ENCODE results near the gene CDH1.
"Not testable (repeated sequence)": the region's sequence is repeated elsewhere in the genome, so short reads cannot be mapped to it uniquely, and the experiment has no call there.

CDH1 gene

DNA sequence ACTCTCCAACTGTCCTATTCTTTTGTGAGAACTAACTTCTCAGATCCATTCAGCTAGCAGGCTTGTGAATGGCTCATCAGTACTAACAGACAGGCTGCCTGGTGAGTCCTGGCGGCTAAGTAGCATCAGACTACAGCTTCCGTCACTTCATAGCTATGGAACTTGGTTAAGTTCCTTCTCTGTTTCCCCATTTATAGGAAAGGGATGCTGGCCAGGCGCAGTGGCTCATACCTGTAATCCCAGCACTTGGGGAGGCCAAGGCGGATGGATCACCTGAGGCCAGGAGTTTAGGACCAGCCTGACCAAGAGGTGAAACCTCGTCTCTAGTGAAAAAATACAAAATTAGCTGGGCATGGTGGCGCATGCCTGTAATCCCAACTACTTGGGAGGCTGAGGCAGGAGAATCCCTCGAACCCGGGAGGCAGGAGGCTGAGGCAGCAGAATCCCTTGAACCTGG is 56.3 kb downstream of the CDH1 start:
- no peak for DNase-seq

DNA sequence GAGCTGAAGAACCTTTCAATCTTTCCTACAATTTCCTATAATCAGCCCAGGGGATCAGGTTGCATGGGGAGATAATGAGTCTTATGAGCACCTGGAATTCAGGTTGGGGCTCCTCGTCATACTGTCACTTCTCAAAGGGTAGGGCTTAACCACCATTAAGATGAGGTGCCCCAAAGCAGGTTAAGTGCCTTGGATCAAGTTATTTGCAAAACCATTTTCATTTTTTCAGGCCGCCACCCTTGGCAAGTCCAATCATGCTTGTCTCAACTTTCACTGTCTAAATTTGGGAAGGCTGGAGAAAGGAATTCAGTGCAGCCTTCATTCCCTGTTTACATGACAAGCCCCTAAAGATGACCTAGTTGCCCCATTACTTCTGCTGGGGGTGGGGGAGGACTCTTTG is 61.3 kb downstream of the CDH1 start:
- no peak for DNase-seq

DNA sequence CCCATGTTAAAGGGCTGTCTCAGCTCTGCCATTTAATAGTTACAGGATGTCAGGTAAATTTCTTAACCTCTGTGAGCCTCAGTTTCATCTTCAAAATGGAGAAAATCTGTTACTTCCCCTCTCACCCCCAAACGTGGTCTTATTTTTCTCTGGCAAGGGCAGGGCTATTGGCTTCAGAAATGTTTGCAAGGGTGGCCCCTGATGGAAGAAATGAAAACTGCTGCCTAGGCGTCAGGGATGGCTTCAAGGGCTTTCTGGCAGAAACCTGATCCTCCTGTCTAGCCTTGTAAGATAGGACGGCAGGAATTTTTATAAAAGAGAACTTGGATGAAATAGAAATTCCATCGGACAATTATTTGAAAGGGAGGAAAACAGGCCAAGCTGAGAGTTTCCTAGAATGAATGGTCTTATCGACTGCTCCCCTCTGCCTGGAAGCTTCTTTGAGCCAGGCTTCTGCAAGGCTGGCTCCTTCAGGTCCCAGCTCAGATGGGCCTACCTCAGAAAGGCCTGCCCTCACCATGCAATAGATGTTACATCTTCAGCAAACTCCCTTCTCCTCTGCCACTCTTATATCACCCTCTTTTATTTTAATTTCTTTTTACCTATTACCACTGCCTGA is 63.3 kb downstream of the CDH1 start:
- peak; percentile 61 for DNase-seq

DNA sequence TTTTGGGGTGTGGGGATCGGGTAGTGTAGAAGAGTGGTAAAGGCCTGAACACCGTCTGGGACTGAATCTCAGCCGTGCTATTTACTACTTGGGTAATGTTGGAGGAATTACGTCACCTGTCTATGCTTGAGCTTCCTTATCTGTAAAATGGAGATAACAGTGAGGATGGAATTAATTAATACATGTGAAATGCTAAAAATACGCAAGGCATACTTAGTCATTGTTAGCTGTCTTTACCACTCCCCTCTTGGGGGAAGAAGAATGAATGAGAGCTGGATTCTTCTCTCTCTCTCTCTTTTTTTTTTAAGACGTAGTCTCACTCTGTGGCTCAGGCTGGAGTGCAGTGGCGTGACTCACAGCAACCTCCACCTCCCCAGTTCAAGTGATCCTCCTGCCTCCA is 65.1 kb downstream of the CDH1 start:
- no peak for DNase-seq

DNA sequence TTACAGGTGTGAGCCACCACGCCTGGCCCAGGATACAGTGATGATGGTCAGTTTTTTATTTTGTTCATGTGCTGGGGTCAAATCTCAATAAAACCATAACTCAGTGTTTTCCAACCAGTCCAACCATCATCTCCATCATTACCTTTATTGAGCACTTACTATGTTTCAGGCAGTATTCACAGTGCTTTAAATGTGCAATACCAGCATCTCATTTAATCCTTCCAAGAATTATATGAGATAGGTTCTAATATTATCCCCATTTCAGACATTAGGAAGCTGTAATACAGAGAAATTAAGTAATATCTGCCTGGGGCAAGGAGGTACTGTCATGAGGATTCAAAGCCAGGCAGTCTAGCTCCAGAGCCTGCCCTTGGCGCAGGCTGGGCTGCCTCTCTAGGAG is 69.3 kb downstream of the CDH1 start:
- DNase-seq, result no peak

DNA sequence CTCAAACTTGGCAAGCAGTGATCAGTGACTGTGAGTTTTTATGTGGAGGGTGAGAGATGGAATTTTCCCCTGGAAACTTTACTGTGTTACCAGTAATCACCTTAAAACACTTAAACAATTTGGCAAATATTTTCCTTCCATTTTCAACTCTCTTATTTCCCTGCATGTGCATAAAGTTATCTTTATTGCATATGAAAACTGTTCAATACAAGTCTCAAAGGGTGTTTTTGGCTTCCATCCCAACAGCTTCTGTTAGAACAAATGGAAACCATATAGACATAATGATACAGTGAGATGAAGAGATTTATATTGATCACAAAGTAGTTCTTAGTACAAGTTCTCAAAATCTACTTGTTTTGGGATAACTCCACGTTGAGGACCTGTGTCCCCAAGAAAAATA is 69.9 kb downstream of the CDH1 start:
- no peak for DNase-seq

DNA sequence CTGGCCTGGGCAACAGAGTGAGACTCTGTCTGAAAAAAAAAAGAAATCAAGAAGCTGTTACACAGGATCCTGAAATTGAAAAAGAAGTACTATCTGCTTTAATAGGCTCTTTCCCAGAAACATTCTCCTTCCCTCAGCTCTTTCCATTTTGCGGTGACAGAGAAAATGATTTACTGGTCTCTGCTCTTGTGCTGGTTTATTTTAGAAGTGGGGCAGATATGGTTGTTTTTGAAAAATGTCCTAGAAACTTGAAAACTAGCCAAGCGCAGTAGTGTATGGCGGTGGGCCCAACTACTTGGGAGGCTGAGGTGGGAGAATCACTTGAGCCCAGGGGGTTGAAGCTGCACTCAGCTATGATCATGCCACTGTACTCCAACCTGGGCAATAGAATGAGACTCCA is 77.4 kb downstream of the CDH1 start:
- DNase-seq, result no peak

DNA sequence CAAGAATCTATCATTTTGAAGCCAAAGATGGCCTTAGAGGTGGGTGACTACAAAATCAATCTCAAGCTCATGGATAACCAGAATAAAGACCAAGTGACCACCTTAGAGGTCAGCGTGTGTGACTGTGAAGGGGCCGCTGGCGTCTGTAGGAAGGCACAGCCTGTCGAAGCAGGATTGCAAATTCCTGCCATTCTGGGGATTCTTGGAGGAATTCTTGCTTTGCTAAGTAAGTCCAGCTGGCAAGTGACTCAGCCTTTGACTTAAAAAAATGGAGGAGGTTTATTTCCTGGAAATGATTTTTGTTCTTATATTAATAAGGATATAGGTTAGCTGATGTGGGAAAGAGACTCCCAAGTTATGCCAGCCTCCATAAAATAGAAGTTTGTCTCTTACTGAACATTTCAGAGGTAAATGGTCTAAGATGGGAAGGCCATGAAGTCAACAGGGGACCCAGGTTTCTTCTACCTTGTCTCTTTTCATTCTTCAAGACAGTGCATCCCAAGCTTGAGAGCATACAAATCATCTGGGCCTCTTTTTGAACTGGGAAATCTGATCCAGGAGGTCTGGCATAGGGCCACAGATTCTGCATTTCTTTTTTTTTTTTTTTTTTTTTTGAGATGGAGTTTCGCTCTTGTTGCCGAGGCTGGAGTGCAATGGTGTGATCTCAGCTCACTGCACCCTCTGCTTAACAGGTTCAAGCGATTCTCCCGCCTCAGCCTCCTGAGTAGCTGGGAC is 86.5 kb downstream of the CDH1 start:
- DNase-seq, result peak; percentile 61

DNA sequence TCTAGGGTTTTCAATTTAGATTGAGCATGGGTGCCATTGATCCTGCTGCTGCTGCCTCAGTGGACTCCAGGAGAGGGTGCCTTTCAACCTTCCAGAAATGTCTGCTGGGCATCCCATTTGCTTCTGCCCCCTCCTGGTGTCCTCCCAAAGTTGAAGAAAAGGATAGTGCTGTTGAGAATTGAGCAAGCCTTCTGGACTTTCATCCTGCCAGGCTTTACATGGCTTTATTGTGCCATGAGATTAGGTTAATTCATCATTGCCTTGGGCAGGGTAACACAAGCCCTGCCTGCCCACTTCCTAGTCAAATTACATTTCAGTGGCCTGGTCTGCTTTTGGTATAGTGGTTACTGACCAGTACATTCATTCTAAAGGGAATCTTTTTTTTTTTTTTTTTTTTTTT is 88.3 kb downstream of the CDH1 start:
- no peak for DNase-seq

DNA sequence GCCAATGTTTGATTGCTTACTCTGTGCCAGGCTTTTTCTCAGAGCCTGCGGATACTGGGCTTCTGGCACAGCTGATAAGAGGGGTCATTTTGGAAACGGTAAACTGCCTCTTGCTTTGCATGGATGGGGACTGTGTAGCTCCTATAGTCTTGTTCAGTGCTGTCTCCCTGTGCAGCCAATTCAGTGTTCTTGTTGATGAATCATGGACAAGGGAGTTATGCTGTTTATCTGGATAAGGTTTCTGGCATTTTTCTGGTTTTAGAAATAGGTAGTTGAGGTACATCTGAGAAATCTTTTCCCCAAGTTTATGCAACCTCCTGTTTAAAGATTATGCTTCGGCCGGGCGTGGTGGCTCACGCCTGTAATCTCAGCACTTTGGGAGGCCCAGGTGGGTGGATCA is 89.6 kb downstream of the CDH1 start:
- no peak for DNase-seq

DNA sequence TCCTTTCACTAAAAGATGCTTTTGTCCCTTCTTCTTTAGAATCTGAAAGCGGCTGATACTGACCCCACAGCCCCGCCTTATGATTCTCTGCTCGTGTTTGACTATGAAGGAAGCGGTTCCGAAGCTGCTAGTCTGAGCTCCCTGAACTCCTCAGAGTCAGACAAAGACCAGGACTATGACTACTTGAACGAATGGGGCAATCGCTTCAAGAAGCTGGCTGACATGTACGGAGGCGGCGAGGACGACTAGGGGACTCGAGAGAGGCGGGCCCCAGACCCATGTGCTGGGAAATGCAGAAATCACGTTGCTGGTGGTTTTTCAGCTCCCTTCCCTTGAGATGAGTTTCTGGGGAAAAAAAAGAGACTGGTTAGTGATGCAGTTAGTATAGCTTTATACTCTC is 96.2 kb downstream of the CDH1 start:
- no peak for DNase-seq

DNA sequence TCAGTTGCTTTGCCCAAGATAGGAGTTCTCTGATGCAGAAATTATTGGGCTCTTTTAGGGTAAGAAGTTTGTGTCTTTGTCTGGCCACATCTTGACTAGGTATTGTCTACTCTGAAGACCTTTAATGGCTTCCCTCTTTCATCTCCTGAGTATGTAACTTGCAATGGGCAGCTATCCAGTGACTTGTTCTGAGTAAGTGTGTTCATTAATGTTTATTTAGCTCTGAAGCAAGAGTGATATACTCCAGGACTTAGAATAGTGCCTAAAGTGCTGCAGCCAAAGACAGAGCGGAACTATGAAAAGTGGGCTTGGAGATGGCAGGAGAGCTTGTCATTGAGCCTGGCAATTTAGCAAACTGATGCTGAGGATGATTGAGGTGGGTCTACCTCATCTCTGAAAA is 97.5 kb downstream of the CDH1 start:
- no peak for DNase-seq

DNA sequence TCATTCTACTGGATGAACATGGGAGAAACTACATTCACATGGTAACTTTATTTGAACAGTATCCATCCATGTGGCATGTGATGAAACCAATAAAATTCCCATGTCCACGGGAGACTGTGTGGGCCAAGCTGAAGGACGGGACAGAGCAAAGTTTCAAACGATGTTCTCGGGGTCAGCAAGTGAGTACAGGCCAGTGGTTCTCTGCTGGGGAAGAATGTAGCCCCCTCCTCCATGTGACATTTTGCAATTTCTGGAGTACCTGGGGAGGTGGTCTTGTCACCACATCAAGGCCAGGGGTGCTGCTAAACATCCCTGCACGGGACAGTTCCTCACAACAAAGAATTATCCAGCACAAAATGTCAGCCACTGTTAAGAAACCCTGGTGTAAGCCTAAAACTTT is 98.9 kb downstream of the CDH1 start:
- DNase-seq, result no peak

DNA sequence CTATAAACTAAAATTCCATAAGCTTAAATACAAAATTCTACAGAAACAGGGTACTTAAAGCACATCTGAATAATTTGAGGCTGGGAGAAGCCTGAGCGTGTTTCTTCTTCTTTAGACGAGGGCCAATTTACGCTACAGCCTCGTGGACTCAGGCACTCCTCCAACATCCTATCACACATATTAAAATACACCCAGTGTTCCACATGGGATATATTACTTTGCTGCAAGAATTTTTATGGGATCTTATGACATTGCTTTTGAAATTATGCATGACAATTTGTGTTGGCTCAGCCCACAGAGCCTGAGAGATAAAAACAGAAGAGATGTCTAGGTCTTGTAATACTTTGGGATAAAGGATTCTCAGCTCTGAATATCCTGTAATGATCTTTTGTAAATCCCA is 102.7 kb downstream of the CDH1 start:
- no peak for DNase-seq

DNA sequence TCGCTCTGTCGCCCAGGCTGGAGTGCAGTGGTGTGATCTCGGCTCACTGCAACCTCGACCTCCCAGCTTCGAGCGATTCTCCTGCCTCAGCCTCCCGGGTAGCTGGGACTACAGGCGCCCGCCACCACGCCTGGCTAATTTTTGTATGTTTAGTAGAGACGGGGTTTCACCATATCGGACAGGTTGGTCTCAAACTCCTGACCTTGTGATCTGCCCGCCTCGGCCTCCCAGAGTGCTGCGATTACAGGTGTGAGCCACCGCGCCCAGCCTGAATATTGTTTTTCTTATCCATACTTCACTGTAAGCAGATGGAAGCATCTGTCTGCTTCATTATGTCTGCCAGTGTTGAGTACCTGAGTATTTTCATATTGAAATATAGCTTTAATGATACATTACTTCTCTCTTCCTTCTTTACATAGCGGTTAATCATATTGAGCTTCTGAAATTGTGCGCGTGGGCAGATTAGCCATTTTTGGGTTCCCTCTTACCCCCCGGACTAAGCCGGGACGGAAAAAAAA is 105.9 kb downstream of the CDH1 start:
- DNase-seq, result not testable (repeated sequence)

DNA sequence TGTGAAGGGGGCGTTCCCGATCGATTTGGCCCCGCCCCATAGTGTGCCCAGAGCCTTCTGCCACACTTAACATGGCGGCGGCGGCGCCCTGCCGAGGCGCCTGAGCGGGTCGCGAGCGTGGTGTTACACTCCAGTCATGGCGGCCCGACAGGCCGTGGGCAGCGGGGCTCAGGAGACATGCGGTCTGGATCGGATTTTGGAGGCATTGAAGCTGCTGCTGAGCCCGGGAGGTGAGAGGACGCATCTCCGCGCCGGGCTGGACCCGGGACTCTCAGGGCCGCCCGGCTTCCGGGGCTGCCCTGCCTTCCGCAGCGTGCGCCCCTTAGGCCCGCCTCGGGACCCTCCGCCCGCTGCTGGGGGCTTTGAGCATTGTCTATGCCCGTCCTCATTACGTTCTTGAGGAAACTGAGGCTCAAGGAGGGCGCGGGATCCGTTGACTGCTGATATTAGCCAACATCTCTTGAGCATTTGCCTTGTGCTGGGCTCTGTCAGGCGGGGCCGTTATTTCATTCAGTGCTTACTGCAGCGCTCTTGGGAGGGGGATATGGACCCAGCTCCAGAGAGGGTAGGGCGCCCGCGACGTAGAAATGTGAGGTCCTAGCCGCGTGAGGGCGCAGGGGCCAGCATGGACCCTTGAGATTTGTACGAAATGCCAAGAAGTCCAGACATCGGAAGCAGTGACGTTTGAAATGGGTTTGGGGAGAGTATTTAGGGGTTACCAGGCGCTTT is 106.6 kb downstream of the CDH1 start, which contains the start of gene TANGO6:
Gene TANGO6, plus strand, starts transcription at position 50 of the 729 bp plus-strand sequence. Its CDS starts 87 bp downstream, at position 137.
- DNase-seq, result peak; percentile 64

DNA sequence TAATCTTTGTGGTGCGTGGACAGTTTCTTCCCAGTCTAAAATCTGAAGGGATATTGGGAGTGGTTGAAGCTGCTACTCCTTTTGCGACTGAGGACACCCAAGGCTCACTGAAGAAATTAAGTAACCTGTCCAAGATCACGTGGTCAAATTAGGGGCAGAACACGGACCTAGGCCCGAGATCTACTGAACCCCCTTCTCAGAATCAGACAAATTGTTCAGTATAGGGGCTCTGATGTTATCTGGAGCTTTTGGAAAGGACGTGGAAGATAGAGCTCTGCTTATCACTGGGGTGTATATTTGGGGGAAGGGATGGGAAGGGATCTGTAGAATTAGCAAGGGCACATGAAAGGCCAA is 107.1 kb downstream of the CDH1 start:
- DNase-seq, result no peak

DNA sequence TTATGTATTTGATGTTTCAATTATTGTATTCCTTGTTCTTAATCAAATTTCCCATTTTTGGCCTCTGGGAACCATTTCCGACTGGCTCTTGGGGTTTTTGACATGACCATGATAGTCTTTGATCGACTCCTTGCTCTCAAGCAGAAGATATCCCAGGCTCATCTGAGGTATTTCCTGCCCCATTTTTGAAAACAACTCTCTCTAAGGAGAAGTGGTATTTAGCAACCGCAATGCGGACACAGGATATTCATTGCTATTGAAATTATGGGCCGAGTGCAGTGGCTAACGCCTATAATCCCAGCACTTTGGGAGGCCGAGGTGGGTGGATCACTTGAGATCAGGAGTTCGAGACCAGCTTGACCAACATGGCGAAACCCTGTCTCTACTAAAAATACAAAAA is 111.7 kb downstream of the CDH1 start:
- no peak for DNase-seq

DNA sequence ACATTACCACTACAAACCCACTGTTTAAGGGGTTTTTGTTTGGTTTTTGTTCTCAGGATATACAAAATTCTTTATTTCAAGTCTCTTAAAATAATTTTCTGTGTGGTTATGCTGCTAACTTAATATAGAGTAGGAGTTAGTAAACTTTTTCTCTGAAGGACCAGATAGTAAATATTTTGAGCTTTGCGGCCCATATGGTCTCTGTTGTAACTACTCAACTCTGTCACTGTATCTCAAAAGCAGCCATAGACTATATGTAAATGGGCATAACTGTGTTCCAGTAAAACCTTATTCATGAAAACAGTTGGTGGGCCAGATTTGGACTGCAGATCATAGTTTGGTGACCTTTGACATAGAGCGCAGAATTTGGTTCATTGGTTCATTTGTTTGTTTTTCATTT is 113.4 kb downstream of the CDH1 start:
- no peak for DNase-seq

DNA sequence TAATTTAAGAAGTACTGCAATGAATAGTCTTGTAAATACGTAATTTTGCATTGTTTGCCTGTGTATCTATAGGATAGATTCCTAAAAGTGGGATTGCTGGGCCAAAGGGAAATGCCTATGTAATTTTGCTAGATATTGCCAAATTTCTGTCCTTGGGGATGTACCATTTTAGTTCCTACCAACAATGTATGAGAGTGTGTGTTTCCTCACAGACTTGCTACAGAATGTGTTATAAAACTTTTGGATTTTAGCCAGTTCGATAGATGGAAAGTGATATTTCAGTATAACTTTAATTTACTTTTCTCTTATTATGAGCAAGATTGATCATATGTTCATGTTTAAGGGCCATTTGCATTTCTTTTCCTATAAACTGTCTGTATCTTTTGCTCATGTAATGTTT is 114.5 kb downstream of the CDH1 start:
- no peak for DNase-seq

DNA sequence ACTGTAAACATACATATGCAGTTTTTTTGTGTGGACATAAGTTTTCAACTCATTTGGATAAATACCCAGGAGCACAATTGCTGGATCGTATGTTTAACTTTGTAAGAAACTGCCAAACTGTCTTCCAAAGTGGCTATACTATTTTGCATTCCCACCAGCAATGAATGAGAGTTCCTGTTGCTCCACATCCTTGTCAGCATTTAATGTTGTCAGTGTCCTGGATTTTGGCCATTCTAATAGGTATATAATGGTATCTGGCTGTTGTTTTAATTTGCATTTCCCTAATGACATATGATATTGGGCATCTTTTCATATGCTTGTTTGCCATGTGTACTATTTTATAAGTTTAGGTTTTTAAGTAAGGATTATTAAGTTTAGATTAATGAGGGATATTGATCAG is 120.4 kb downstream of the CDH1 start:
- no peak for DNase-seq

DNA sequence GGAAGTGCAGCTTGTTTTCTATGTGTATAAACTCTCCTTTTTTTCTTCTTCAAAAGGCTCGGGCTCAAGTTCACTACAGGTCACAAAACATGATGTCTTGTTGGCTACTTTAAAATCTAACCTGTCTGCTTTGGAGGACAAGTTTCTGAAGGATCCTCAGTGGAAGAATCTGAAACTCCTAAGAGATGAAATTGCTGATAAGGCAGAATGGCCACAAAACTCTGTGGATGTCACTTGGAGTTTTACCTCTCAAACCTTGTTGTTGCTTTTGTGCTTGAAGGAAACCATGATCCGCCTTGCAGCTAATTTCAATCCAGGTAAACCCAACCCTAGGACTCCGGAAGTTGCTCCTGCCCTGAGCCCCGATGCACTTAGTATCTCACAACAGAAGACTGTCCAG is 122.7 kb downstream of the CDH1 start:
- DNase-seq, result no peak

DNA sequence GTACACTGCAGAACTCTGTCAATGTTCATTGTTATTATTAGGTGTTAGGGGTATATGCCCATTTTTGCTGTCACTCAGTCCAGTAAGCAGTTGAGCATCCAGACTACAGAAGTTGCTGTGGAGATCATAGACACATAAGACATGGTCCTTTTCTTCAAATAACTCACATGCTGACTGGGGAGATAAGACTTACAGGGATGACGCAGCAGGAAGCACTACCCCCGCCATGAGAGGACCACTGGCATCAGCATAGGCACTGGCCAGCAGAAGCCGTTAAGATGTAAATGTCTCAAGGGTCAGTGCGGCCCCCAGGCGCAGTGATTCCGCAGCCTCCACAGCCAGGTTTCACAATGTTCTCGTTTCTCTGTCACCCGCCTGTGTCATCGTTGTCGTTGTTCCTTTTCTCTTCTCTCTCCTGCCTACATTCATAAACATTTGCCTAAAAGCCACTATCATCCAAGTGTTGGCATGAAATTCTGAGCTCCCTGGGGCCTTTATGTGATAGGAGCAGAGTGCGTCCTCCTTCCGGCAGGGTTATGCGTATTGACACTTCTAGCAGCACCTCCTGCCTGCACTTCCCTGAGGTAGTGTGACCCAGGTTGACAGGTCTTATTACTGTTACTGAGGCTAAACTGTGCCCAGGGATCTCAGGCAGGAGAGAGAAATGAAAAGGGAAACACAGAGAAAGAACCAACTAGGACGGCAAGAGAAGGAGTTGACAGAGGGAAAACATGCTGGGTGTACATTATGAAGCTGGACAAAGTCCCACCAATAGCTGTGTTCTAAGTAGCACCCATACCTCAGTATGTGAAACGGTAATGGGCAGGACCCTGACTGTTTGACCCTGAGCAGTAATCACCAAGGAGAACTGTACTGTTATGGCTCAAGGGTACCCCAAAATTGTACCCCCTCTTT is 124.1 kb downstream of the CDH1 start:
- DNase-seq, result no peak

Measured in 8988T (cell line).